Ramos (cell line): ENCODE results near the gene MEGF11.

Source experiments
- in situ Hi-C: fragments of 300-500 bp; cut with MboI; formaldehyde crosslinking; loops from one replicate; pipeline ENCODE4 v1.14.3; 2022; ENCODE audit warnings: low sequenced_read_pairs; ENCODE audit not compliant: unreplicated experiment

MEGF11 gene

GRCh38 chr15:65863106-65863505 is 390.4 kb downstream of the MEGF11 start:
- in situ Hi-C loops = no loop called here

DNA sequence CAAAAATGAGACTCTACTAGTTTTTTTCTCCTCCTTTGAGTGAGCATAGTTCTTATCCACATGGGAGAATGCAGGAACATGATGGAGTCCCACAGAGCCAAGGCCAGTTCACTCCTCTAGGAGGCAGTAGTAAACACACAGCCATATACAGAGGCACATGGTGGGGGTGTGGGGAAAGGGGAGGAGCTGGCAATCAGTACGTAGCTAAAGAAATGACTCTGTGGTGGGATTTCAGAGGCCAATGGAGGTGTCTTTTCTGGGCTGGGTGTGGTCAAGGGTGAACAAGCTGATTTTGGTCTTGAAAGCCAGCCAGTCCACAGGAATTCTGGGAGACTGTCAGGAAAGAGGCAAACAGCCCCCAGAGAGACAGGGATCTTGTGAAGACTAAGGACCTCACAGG is 390.9 kb downstream of the MEGF11 start:
- in situ Hi-C loops = no loop called here

- in situ Hi-C loops = no loop called here
Observed at GRCh38 chr15:65857718-65858402, 395.7 kb downstream of the MEGF11 start.

GRCh38 chr15:65856821-65857455 is 396.6 kb downstream of the MEGF11 start:
- in situ Hi-C loops = no loop called here

- in situ Hi-C loops = loop anchor here (5.0 kb wide), 1 partner anchor 210 kb away; no protein-coding TSS in a partner anchor
Observed at GRCh38 chr15:65851981-65852380, 401.6 kb downstream of the MEGF11 start.

DNA sequence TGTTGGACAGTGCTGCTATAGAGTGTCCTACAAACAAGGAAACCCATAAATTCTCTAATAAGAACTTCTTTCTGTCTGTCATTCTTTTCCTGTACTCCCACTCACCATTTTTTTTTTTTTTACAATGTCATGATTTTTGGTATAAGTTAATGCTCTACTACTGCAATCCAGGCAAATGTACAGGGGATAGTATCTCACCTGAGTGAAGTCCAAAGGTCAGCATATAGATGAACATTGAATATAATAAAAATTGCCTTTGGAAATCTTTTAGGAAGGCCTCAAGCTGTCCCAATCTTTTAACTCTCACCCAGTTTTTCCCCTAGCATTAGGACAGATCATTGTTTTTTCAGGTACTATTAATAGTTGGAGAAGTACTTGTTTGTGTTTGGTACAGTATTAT is 405.6 kb downstream of the MEGF11 start:
- in situ Hi-C loops = no loop called here

DNA sequence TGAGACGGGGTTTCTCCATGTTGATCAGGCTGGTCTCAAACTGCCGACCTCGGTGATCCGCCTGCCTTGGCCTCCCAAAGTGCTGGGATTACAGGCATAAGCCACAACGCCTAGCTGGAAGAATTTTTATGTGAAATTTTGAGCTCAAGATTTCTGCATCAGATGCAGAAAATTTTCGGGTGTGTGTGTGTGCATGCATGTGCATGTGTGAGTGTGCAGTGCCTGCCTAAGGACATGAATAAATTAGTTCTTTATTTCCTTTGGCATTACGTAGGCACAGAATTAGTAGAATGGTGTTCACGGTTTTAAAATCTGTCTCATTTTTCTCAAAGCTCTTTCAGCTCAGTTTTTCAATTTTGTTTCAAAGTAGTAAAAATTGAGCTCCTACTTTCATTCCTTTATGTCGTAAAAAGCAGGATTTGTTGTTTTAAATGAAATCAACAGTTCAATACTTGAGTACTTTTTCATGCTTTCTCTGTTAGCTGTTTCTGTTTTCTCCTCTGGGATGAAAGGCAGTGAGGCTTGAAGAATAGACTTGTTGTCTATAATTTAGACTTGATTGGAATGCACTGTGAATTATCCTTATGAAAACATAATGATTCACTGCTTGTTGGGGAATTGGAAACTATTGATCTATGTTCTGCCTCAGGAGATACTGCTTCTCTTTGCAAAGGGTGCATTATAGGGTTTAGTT is 407.6 kb downstream of the MEGF11 start:
- in situ Hi-C loops = no loop called here
